K562 treated with DMSO at 1 percent for 48 hours (cell line): Measurements from ENCODE around the gene ADCY4. TPM values are rescaled to one million over a fixed set of nuclear protein-coding genes. Genes with fewer than 3 reads are reported as not detected.

Experiments used
- total RNA-seq: library from RNA; unstranded; fragments of 300-600 nt; gene quantifications from 2 replicates; pipeline ENCODE4 v1.2.3, GENCODE V29; 2022; ENCODE audit warnings: low replicate concordance; ENCODE audit errors: extremely low read depth

Gene ADCY4
- total RNA-seq: not detected in 2 replicates

GRCh38 chr14:24334431-24335291 is at the start of gene ADCY4:
TSS of gene ADCY4 (minus strand) at chr14:24335071. CDS start at chr14:24334652, 419 bp downstream.

GRCh38 chr14:24367514-24368211 is 32.8 kb upstream of the ADCY4 start, which contains the start of gene NFATC4:
TSS of gene NFATC4 (plus strand) at chr14:24368184. CDS start at chr14:24368341, 157 bp downstream.

GRCh38 chr14:24339284-24340151 is 4.6 kb upstream of the ADCY4 start, which contains the start of gene RIPK3:
TSS of gene RIPK3 (minus strand) at chr14:24339991. CDS start at chr14:24339826, 165 bp downstream.

GRCh38 chr14:24310646-24311604 is 23.9 kb downstream of the ADCY4 start, which contains the start of gene LTB4R:
TSS of gene LTB4R (plus strand) at chr14:24311502. CDS start at chr14:24315652, 4,150 bp downstream.

GRCh38 chr14:24309538-24310264 is 25.2 kb downstream of the ADCY4 start, which contains the start of gene LTB4R2:
TSS of gene LTB4R2 (plus strand) at chr14:24310140. CDS start at chr14:24310665, 525 bp downstream.

DNA sequence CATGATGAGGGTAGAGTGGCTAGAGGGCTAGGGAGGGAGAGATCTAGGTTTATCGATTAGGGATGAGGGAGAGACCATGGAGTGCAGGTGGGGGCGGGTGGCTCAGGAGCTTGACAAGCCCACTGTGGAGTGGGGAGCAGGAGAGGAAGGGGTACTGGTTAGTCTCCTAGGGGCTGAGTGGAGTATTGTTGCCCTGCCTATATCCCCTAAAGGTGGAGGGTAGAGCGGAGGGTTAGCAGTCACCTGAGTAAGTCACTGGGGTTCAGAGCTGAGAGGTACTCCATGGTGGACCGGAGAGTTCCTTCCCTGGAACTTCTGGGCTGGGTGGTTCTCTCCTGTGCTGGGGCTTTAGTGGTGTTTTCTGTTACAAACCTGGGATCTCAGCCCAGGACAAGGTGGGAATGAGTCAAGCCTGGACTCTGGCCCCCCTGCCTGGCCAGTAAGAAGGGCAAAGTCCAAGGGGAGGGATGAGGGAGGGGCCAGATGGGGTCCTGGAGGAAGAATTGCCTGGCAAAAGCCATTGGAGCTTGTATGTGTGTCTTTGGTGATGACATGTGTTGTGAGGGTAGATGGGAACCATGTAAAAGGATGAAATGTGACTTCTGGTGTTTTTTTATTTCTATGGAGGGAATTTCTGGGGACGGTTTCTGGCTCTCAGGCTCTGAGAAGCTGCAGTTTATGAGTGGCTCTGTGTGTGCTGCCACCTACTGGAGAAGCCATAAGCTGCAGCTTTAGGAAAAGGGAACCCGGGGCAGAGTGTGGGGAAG is 27.1 kb downstream of the ADCY4 start, which contains the start of gene CIDEB:
Gene CIDEB (minus strand): TSS at position 403 of the 767 bp plus-strand sequence. CDS start 119 bp downstream, at position 284.

DNA sequence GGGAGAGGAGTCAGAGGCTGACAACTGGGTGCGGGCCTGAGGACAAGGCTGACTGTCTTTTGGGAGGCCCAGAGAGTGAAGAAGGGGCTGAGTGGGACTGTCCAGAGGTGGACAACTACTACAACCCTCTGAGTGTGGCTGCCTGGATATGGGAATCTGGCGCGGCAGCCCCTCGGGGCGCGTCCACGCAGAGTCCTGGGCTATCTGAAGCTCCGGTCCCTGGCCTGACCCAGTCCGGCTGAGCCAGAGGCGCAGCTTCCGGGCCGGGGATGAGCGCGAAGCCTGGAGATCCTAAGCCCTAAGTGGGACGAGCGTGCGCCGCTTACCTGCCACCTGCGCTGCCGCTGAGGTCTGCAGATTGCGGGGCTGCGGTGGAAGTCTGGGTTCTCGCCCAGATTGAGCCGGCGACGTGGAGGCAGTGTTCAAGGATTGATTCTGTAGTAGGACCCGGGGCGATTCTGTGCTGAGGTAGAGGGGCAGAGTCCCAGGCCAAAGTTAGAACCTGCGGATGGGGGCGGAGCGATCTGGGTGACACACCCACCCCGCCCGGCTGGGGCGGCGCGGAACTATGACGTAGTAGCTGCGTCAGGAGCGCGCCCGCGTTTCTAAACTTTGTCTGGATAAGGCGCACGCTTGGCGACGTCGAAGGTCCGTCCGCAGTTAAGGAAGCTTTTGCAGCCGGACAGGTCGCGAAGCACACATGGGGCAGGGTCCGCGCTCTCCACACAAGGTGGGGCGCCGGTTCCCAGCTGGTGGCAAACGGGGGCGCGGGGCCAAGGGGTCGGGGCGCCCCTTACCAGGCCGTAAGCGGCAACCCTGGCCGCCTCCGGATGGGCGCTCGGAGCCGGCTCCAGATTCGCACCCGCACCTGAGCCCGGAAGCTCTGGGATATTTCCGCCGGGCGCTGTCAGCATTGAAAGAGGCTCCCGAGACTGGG is 35.3 kb downstream of the ADCY4 start, which contains the start of the genes DHRS1 and NOP9:
Gene DHRS1 (minus strand): TSS at position 526 of the 937 bp plus-strand sequence. CDS start 674 bp downstream, outside the sequence.
Gene NOP9 (plus strand): TSS at position 596 of the 937 bp plus-strand sequence. CDS start 105 bp downstream, at position 701.

DNA sequence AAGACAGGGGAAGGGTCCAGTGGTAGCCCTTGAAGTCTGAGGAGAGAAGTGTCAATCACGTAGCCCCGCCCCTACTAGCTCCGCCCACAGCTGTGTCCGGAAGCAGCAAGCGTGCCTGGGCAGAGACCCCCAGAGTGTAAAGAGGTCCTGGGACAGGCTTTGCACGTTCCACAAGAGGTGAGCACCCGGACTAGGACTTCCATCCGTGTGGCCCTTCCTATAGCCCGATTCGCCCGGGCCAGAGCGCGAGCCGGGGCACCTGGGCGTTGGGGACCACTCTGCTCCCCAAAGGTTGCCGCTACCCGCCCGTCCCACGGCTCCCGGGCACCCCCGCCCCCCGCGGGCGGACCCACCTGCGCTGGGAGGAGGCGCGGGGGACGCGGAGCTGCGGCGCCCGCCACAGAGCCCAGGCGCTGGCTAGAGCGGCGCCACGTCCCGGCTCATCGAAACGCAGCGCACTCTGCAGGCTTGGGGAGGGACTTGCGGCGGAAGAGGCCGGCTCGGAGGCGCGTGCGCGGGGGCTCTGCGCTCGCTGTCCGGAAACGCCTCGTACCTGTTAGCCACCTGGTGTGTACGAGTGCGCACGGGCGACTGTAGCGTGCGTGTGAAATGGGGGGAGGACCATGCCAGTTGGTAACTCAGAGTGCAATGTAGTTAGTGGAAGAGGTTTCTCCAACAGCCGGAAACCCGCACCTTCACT is 63.6 kb downstream of the ADCY4 start, which contains the start of gene RABGGTA:
Gene RABGGTA (minus strand): TSS at position 464 of the 700 bp plus-strand sequence. CDS start 482 bp downstream, outside the sequence.

Other genes with a start within 250 kb of the ADCY4 start
- gene PCK2, start 240.8 kb downstream of the ADCY4 start, total RNA-seq: not detected in 2 replicates
- not detected in 2 replicates for gene DCAF11, start 220.3 kb downstream of the ADCY4 start, total RNA-seq
- gene NRL, start 220.1 kb downstream of the ADCY4 start, total RNA-seq: not detected in 2 replicates
- gene FITM1, start 204.4 kb downstream of the ADCY4 start, total RNA-seq: not detected in 2 replicates
- not detected in 2 replicates for gene PSME1, start 198.9 kb downstream of the ADCY4 start, total RNA-seq
- not detected in 2 replicates for gene EMC9, start 193.5 kb downstream of the ADCY4 start, total RNA-seq
- not detected in 2 replicates for gene PSME2, start 188.5 kb downstream of the ADCY4 start, total RNA-seq
- not detected in 2 replicates for gene RNF31, start 187.6 kb downstream of the ADCY4 start, total RNA-seq
- not detected in 2 replicates for gene IRF9, start 173.8 kb downstream of the ADCY4 start, total RNA-seq
- gene REC8, start 163.0 kb downstream of the ADCY4 start, total RNA-seq: not detected in 2 replicates
- gene IPO4, start 146.3 kb downstream of the ADCY4 start, total RNA-seq: not detected in 2 replicates
- not detected in 2 replicates for gene TM9SF1, start 139.6 kb downstream of the ADCY4 start, total RNA-seq
- not detected in 2 replicates for gene TSSK4, start 129.4 kb downstream of the ADCY4 start, total RNA-seq
- not detected in 2 replicates for gene CHMP4A, start 121.6 kb downstream of the ADCY4 start, total RNA-seq
- not detected in 2 replicates for gene MDP1, start 119.0 kb downstream of the ADCY4 start, total RNA-seq
- gene NEDD8, start 102.7 kb downstream of the ADCY4 start, total RNA-seq: not detected in 2 replicates
- not detected in 2 replicates for gene GMPR2, start 102.1 kb downstream of the ADCY4 start, total RNA-seq
- not detected in 2 replicates for gene TINF2, start 92.4 kb downstream of the ADCY4 start, total RNA-seq
- not detected in 2 replicates for gene TGM1, start 71.9 kb downstream of the ADCY4 start, total RNA-seq
- gene RABGGTA, start 63.5 kb downstream of the ADCY4 start, total RNA-seq: not detected in 2 replicates
- gene DHRS1, start 35.3 kb downstream of the ADCY4 start, total RNA-seq: not detected in 2 replicates
- not detected in 2 replicates for gene NOP9, start 35.2 kb downstream of the ADCY4 start, total RNA-seq
- gene CIDEB, start 27.1 kb downstream of the ADCY4 start, total RNA-seq: not detected in 2 replicates
- gene LTB4R2, start 24.9 kb downstream of the ADCY4 start, total RNA-seq: not detected in 2 replicates
- gene LTB4R, start 23.6 kb downstream of the ADCY4 start, total RNA-seq: not detected in 2 replicates
- gene RIPK3, start 4.9 kb upstream of the ADCY4 start, total RNA-seq: not detected in 2 replicates
- gene NFATC4, start 33.1 kb upstream of the ADCY4 start, total RNA-seq: not detected in 2 replicates
- not detected in 2 replicates for gene NYNRIN, start 63.9 kb upstream of the ADCY4 start, total RNA-seq
- not detected in 2 replicates for gene CBLN3, start 94.6 kb upstream of the ADCY4 start, total RNA-seq
- gene KHNYN, start 94.9 kb upstream of the ADCY4 start, total RNA-seq: 69.1 TPM in 1 of 2 replicates, not detected in the other
- not detected in 2 replicates for gene SDR39U1, start 107.7 kb upstream of the ADCY4 start, total RNA-seq
- gene CMA1, start 173.2 kb upstream of the ADCY4 start, total RNA-seq: not detected in 2 replicates
- gene CTSG, start 241.2 kb upstream of the ADCY4 start, total RNA-seq: not detected in 2 replicates